Neural progenitor cell (in vitro differentiated cells): ENCODE results near the gene KEL. TPM values are rescaled to one million over a fixed set of nuclear protein-coding genes. Genes with fewer than 3 reads are reported as not detected.

Experiments used
- DNase-seq: peaks from one replicate; pipeline ENCODE4 v3.0.0-alpha.2; 2016; ENCODE audit warnings: low spot score
- H2AFZ ChIP-seq: fragments of 200-600 bp; sonication (generic); replicated peaks from 2 replicates; pipeline ENCODE4 v1.6.1; 2016; ENCODE audit warnings: antibody characterized with exemption
- H3F3A ChIP-seq: fragments of 200-600 bp; sonication (generic); 2 replicates; pipeline ENCODE4 v1.6.1; 2016; ENCODE audit warnings: antibody characterized with exemption, low read depth
- H3K27ac ChIP-seq: fragments of 200-600 bp; sonication (generic); 2 replicates; pipeline ENCODE4 v1.5.1; 2016; ENCODE audit warnings: mild to moderate bottlenecking
- H3K27me3 ChIP-seq: fragments of 200-600 bp; sonication (generic); 2 replicates; pipeline ENCODE4 v1.6.1; 2016; ENCODE audit warnings: mild to moderate bottlenecking, moderate library complexity
- H3K36me3 ChIP-seq: fragments of 200-600 bp; sonication (generic); 2 replicates; pipeline ENCODE4 v1.5.1; 2016
- H3K4me1 ChIP-seq: fragments of 200-600 bp; sonication (generic); 2 replicates; pipeline ENCODE4 v1.6.1; 2016; ENCODE audit warnings: mixed run types
- H3K4me2 ChIP-seq: fragments of 200-600 bp; sonication (generic); 2 replicates; pipeline ENCODE4 v1.6.1; 2016
- H3K4me3 ChIP-seq: fragments of 200-600 bp; sonication (generic); 2 replicates; pipeline ENCODE4 v1.5.1; 2016
- H3K79me2 ChIP-seq: fragments of 200-600 bp; sonication (generic); 2 replicates; pipeline ENCODE4 v1.6.1; 2016; ENCODE audit warnings: low read depth
- H3K9ac ChIP-seq: fragments of 200-600 bp; sonication (generic); 2 replicates; pipeline ENCODE4 v1.6.1; 2016
- H3K9me3 ChIP-seq: fragments of 200-600 bp; sonication (generic); 2 replicates; pipeline ENCODE4 v1.5.1; 2016; ENCODE audit warnings: low read depth
- H4K20me1 ChIP-seq: fragments of 200-600 bp; sonication (generic); 2 replicates; pipeline ENCODE4 v1.6.1; 2016; ENCODE audit warnings: low read depth
- H3K27ac Mint-ChIP-seq: 3 replicates; pipeline ENCODE4 v1.8.0; 2021; ENCODE audit warnings: mixed read lengths
- H3K27me3 Mint-ChIP-seq: 2 replicates; pipeline ENCODE4 v1.8.0; 2022; ENCODE audit warnings: low read depth, mild to moderate bottlenecking, inconsistent platforms, moderate library complexity, mixed read lengths; ENCODE audit not compliant: insufficient read depth
- H3K36me3 Mint-ChIP-seq: 3 replicates; pipeline ENCODE4 v1.8.0; 2021; ENCODE audit warnings: mixed read lengths
- H3K4me1 Mint-ChIP-seq: 3 replicates; pipeline ENCODE4 v1.8.0; 2021; ENCODE audit warnings: mixed read lengths
- H3K4me3 Mint-ChIP-seq: 3 replicates; pipeline ENCODE4 v1.8.0; 2021; ENCODE audit warnings: mild to moderate bottlenecking, moderate library complexity, mixed read lengths
- H3K9me3 Mint-ChIP-seq: 3 replicates; pipeline ENCODE4 v1.8.0; 2020; ENCODE audit warnings: mixed read lengths
- EZH2 ChIP-seq: fragments of 200-600 bp; sonication (generic); IDR thresholded peaks from 2 replicates; pipeline ENCODE4 v1.6.1; 2017; ENCODE audit warnings: antibody characterized with exemption, mild to moderate bottlenecking, moderate library complexity
- EZH2phosphoT487 ChIP-seq: fragments of 200-600 bp; sonication (generic); IDR thresholded peaks from 2 replicates; pipeline ENCODE4 v1.6.1; 2017; ENCODE audit warnings: antibody characterized with exemption
- total RNA-seq: library from RNA; depleted of rRNA; stranded (reverse); fragments of >200 nt; gene quantifications from 2 replicates; pipeline ENCODE4 v1.2.3, GENCODE V29; 2015; ENCODE audit warnings: low replicate concordance
- TF ChIP-seq, protein P1 (sequence below): fragments of 200-600 bp; sonication (generic); IDR thresholded peaks from 2 replicates; pipeline ENCODE4 v1.5.1; 2017; ENCODE audit warnings: antibody characterized with exemption, mild to moderate bottlenecking

Gene KEL
- total RNA-seq, 1 donor from 2014 or later: not detected

DNA sequence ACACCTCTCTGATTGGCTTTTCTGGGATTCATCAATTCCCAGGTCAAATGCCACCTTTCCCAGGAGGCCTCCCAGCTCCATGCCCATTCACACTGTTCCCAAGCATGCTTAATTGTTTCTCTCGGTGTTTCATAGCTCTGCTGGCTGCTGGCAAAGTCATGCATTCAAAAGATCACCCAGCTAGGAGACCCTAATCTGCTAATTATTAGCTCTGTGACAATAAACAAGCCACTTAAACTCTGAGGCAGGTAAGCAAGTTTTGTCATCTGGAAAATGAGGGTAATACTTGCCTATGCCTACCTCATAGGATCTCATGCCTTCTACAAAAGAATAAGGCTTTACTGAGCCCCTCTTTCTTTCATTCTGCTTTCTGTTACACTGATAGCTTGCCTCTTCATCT lies 828 bp upstream of the KEL start:
- Mint-ChIP-seq H3K4me3 (no peak overlapping the region), H3K27me3 (peaks cover 4% of the 10 kb centered on the region), H3K9me3 (no peaks in the 10 kb centered on the region), H3K4me1 (peaks cover 17% of the 10 kb centered on the region), H3K27ac (no peak overlapping the region), H3K36me3 (no peaks in the 10 kb centered on the region)
- H3K79me2 ChIP-seq: no peaks in the 10 kb centered on the region
- no peaks in the 10 kb centered on the region for H3K27me3 ChIP-seq
- DNase-seq: peak; percentile 10
- no peak overlapping the region for H3K27ac ChIP-seq
- no peak overlapping the region for H2AFZ ChIP-seq
- H3K9me3 ChIP-seq: no peaks in the 10 kb centered on the region
- H3K36me3 ChIP-seq: no peaks in the 10 kb centered on the region
- no peak overlapping the region for H3K4me3 ChIP-seq
- H3K4me1 ChIP-seq: peaks cover 18% of the 10 kb centered on the region
- H4K20me1 ChIP-seq: no peaks in the 10 kb centered on the region
- peaks cover 4% of the 10 kb centered on the region for H3F3A ChIP-seq
- no peak overlapping the region for H3K9ac ChIP-seq
- peak overlapping the region; percentile 47 for H3K4me2 ChIP-seq
- TF ChIP-seq, protein P1, sequence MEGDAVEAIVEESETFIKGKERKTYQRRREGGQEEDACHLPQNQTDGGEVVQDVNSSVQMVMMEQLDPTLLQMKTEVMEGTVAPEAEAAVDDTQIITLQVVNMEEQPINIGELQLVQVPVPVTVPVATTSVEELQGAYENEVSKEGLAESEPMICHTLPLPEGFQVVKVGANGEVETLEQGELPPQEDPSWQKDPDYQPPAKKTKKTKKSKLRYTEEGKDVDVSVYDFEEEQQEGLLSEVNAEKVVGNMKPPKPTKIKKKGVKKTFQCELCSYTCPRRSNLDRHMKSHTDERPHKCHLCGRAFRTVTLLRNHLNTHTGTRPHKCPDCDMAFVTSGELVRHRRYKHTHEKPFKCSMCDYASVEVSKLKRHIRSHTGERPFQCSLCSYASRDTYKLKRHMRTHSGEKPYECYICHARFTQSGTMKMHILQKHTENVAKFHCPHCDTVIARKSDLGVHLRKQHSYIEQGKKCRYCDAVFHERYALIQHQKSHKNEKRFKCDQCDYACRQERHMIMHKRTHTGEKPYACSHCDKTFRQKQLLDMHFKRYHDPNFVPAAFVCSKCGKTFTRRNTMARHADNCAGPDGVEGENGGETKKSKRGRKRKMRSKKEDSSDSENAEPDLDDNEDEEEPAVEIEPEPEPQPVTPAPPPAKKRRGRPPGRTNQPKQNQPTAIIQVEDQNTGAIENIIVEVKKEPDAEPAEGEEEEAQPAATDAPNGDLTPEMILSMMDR: no peak
- no peak for TF ChIP-seq EZH2
- no peak for TF ChIP-seq EZH2phosphoT487

DNA sequence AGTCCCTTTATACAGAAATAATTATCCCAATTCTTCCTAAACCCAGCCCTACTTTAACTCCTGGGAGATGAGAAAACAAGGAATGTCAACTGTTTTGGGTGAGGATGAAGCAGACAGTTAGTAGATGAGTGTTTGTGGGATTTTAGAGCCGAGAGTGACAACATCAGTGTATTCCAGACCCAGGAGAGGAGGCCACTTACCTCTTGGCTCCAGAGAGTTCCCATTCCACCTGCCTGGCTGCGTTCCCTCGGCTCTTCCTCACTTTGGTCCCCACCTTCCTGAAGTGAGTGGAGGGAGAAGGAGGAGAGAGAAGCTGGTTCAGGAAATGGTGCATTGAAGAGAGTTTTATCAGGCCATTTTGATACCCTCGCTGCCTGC lies 579 bp downstream of the KEL start:
- H3F3A ChIP-seq: peaks cover 4% of the 10 kb centered on the region
- no peaks in the 10 kb centered on the region for H3K9me3 ChIP-seq
- Mint-ChIP-seq H3K4me1 (peaks cover 17% of the 10 kb centered on the region), H3K27ac (no peak overlapping the region), H3K36me3 (no peaks in the 10 kb centered on the region), H3K4me3 (no peak overlapping the region), H3K9me3 (no peaks in the 10 kb centered on the region), H3K27me3 (peaks cover 4% of the 10 kb centered on the region)
- no peak overlapping the region for H2AFZ ChIP-seq
- H3K4me3 ChIP-seq: no peak overlapping the region
- no peaks in the 10 kb centered on the region for H3K27me3 ChIP-seq
- no peaks in the 10 kb centered on the region for H4K20me1 ChIP-seq
- no peak overlapping the region for H3K27ac ChIP-seq
- H3K9ac ChIP-seq: no peak overlapping the region
- H3K4me2 ChIP-seq: no peak overlapping the region
- no peaks in the 10 kb centered on the region for H3K79me2 ChIP-seq
- peaks cover 18% of the 10 kb centered on the region for H3K4me1 ChIP-seq
- no peaks in the 10 kb centered on the region for H3K36me3 ChIP-seq
- DNase-seq: no peak
- TF ChIP-seq, protein P1: no peak
- TF ChIP-seq EZH2 (no peak), EZH2phosphoT487 (no peak)

DNA sequence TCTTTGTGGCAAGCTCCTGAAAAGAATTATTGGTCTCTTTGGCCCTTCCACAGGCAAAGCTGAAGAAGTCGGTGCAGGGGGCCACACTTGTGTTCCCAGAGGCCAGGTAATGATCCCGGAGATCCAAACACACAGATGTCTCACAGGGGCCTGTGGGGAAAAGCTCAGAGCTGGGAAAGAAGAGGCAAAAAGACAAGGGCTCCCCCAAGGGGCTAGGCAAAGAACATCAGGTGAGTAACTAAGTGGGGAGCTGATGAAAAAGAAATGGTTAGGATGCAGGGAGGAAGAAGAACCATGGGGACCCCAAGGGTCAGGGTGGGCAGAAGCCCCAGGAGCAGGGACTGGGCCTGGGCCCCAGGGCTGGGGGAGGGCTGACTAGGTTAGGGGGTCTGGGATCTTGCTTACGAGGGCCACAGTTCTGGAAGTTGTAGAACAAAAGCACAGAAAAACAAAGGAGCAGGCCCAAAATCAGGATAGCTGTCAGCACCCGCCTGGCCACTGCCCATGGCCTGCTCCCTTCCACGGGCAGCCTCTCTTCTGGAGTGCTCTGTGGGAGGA lies 1.1 kb downstream of the KEL start:
- H3K27ac Mint-ChIP-seq: no peak overlapping the region
- no peaks in the 10 kb centered on the region for H3K27me3 ChIP-seq
- no peaks in the 10 kb centered on the region for H3K9me3 Mint-ChIP-seq
- H3K9me3 ChIP-seq: no peaks in the 10 kb centered on the region
- peaks cover 18% of the 10 kb centered on the region for H3K4me1 ChIP-seq
- H3K4me3 ChIP-seq: no peak overlapping the region
- H3K27ac ChIP-seq: no peak overlapping the region
- no peak overlapping the region for H3K4me3 Mint-ChIP-seq
- H3K79me2 ChIP-seq: no peaks in the 10 kb centered on the region
- peaks cover 4% of the 10 kb centered on the region for H3F3A ChIP-seq
- H4K20me1 ChIP-seq: no peaks in the 10 kb centered on the region
- H2AFZ ChIP-seq: no peak overlapping the region
- H3K9ac ChIP-seq: no peak overlapping the region
- no peak for DNase-seq
- H3K27me3 Mint-ChIP-seq: peaks cover 4% of the 10 kb centered on the region
- no peak overlapping the region for H3K4me2 ChIP-seq
- no peaks in the 10 kb centered on the region for H3K36me3 ChIP-seq
- TF ChIP-seq, protein P1: no peak
- TF ChIP-seq EZH2phosphoT487 (no peak), EZH2 (no peak)
- H3K4me1 Mint-ChIP-seq: peaks cover 17% of the 10 kb centered on the region
- H3K36me3 Mint-ChIP-seq: no peaks in the 10 kb centered on the region
